Fibroblast of mammary gland (primary cell): ENCODE data around the gene CABS1.

Source experiments
- DNase-seq: peaks from one replicate; pipeline ENCODE4 v3.0.0-alpha.2; 2010; ENCODE audit warnings: low read depth
- H3K4me3 ChIP-seq: 2 replicates; pipeline ENCODE4 v1.5.1; 2011; ENCODE audit warnings: low read depth, mild to moderate bottlenecking, low read length, moderate library complexity; ENCODE audit not compliant: control insufficient read depth
- CTCF ChIP-seq: conservative IDR thresholded peaks from 2 replicates; pipeline ENCODE4 v1.5.1; 2011; ENCODE audit warnings: low read depth, low read length, inconsistent platforms; ENCODE audit not compliant: control insufficient read depth, insufficient read depth

Gene CABS1

GRCh38 chr4:70371987-70372386 lies 37.2 kb downstream of the CABS1 start:
- no peak overlapping the region for H3K4me3 ChIP-seq
- no peak for TF ChIP-seq CTCF
- DNase-seq: no peak

GRCh38 chr4:70372760-70373159 lies 38.0 kb downstream of the CABS1 start:
- no peak for TF ChIP-seq CTCF
- H3K4me3 ChIP-seq: no peak overlapping the region
- DNase-seq: no peak

- TF ChIP-seq CTCF: no peak
- H3K4me3 ChIP-seq: no peak overlapping the region
- no peak for DNase-seq
Measured at GRCh38 chr4:70380578-70380977, 45.8 kb downstream of the CABS1 start.

GRCh38 chr4:70382691-70383181 lies 48.0 kb downstream of the CABS1 start, which contains the start of gene SMR3B:
Gene SMR3B, plus strand, starts transcription at chr4:70383131. Its CDS starts 1,380 bp downstream, at chr4:70384511.
- DNase-seq: no peak
- H3K4me3 ChIP-seq: no peak within 1 kb of the TSS
- TF ChIP-seq CTCF: no peak
